Stomach (tissue), 4 donors: ENCODE results near the gene FSTL4.

Experiments
- EP300 ChIP-seq: sonication (generic); formaldehyde crosslinking; IDR thresholded peaks from one replicate; pipeline ENCODE4 v1.6.1; 2017; ENCODE audit warnings: antibody characterized with exemption
- POLR2A ChIP-seq, 4 donors: fragments of 450-650 bp; IDR thresholded peaks; one replicate each; pipeline ENCODE4 v1.6.1; 2016; ENCODE audit warnings: antibody characterized with exemption in 4 of 4, control low read depth in 2 of 4, mild to moderate bottlenecking in 1 of 4, moderate library complexity in 1 of 4
- POLR2AphosphoS5 ChIP-seq, 3 donors: sonication (generic); formaldehyde crosslinking; IDR thresholded peaks; one replicate each; pipeline ENCODE4 v1.6.1; 2016; ENCODE audit warnings: antibody characterized with exemption in 3 of 3
- TF ChIP-seq, protein P1 (sequence below), 7 experiments: fragments of 450-650 bp in 4 of 7; fragments of 200-600 bp in 3 of 7; sonication (generic) in 3 of 7; IDR thresholded peaks; one replicate each; pipeline ENCODE4 v1.5.1; 2016 to 2019; ENCODE audit warnings: antibody characterized with exemption in 7 of 7, control low read depth in 2 of 7, mild to moderate bottlenecking in 1 of 7

DNA sequence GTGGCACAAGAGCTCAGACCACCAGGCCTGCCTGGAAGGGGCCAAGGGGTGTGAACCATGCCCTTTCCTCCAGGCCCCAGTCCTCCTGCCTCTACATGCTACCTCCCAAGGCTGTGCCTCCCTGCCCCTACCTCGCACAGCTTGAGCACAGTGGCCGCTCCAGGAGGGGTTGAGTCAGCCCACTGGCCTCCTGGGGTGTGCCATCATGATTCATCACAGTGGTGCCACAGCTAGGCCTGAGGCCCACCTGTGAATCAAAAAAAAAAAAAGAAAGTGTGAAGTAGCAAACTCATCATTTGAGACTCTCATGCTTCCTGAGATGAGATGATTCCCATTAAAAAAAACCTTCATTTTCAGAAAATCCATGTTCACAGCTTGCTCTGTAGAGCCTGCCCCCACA is 320.0 kb downstream of the FSTL4 start:
- TF ChIP-seq EP300 (no peak), POLR2A (IDR thresholded peaks at IDR 0.05) (no peak), POLR2AphosphoS5 (IDR thresholded peaks at IDR 0.05) (no peak)
- TF ChIP-seq, protein P1, sequence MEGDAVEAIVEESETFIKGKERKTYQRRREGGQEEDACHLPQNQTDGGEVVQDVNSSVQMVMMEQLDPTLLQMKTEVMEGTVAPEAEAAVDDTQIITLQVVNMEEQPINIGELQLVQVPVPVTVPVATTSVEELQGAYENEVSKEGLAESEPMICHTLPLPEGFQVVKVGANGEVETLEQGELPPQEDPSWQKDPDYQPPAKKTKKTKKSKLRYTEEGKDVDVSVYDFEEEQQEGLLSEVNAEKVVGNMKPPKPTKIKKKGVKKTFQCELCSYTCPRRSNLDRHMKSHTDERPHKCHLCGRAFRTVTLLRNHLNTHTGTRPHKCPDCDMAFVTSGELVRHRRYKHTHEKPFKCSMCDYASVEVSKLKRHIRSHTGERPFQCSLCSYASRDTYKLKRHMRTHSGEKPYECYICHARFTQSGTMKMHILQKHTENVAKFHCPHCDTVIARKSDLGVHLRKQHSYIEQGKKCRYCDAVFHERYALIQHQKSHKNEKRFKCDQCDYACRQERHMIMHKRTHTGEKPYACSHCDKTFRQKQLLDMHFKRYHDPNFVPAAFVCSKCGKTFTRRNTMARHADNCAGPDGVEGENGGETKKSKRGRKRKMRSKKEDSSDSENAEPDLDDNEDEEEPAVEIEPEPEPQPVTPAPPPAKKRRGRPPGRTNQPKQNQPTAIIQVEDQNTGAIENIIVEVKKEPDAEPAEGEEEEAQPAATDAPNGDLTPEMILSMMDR (IDR thresholded peaks at IDR 0.05), result no peak
